Fibroblast of skin of back (primary cell): ENCODE data around the gene OSCP1.

ENCODE experiments used
- DNase-seq: peaks from one replicate; pipeline ENCODE4 v3.0.0-alpha.2; 2013

Gene OSCP1

DNA sequence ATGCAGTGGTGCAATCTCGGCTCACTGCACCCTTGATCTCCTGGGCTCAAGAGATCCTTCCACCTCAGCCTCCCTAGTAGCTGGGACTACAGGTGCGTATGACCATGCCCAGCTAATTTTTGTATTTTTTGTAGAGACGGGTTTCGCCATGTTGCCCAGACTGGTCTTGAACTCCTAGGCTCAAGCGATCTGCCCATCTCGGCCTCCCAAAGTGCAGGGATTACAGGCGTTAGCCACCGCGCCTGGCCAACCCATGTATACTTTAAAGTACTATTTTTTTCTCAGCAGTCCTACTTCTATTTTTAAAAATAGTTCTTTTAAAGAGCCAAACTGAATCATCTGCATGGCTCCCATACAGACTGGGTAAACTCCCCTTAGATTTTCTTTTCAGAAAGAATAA is 68.0 kb downstream of the OSCP1 start:
- DNase-seq: no peak

DNA sequence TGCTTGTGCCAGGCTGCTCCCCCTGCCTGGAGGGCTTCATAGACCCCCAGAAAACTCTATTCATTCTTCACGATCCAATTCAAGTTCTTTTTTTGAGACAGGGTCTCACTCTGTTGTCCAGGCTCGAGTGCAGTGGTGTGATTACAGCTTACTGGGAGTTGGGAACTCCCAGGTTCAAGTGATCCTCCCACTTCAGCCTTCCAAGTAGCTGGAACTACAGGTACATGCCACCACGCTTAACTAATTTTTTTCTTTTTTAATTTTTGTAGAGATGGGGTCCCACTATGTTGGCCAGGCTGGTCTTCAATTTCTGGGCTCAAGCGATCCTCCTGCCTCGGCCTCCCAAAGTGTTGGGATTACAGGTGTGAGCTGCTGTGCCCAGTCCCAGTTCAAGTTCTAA is 68.8 kb downstream of the OSCP1 start:
- DNase-seq: no peak

DNA sequence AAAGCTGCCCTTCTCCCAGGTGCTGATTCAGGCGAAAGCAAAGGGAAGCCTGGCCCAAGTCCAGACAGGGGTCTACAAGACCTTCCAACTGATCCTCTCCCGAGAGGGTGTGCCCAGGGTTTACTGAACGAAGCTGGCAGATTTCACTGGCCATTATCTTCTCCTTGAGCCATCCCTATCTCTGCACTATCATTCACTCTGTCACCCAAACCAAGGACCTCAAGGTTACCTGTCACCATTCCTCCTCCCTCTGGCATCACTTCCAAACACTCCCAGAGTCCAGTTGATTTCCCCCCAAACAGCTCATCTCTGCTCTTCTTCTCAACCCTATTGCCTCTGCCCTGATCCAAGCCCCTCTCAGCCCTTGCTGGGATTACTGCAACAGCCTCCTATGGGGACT is 69.5 kb downstream of the OSCP1 start:
- no peak for DNase-seq

DNA sequence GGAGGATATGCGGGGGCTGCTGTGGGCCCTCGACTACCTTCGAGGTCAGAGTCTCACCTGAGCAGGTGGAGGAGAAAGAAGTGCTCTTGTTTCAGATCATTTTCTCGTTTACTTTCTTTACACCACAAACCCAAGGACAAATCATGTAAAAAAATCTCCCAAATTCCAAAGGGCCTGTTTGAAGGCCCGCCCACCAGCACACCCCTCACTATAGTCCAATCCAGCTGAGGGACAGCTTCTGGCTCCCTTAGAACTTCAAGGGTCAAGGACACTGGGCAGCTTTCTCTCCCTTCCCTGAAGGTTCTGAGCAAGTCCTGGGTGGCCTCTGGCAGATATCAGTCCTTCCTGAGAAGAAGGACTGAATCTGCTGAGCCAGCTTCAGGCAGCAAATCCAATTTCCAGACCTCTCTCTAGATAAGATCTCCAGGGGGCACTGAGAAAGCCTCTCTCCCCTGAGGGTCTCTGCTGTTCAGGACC is 70.1 kb downstream of the OSCP1 start:
- no peak for DNase-seq

DNA sequence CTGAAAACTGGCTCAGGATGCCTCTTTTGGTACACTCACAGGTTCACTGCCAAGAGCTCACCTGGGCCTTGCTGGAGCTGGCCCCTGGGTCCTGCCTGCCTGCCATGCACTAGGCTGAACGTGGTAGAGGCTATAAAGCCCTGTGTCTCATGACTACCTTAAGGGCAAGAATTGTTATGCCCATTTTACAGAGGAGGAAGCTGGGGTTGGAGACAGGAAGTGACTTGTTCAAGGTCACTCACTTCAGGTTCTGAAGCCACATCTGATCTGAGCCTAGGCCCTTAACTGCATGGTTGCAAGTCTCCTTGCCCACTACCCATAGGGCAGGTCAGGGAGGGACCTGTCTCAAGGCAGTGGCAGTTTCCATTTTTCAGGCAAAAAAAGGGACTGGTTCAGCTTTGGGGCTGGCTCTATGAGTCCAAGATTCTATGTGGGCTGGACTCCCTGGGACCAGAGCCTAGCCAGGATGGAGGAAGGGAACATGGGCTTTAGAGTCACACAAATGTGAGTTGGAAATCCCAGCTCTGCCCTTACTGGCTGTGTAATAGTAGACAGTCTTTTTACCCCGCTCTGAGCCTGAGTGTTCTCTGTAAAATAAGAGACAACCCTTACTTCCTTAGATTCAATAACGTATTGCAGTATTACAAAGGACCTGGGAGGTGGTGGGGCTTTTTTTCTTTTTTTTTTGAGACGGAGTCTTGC is 72.3 kb downstream of the OSCP1 start:
- DNase-seq: no peak

DNA sequence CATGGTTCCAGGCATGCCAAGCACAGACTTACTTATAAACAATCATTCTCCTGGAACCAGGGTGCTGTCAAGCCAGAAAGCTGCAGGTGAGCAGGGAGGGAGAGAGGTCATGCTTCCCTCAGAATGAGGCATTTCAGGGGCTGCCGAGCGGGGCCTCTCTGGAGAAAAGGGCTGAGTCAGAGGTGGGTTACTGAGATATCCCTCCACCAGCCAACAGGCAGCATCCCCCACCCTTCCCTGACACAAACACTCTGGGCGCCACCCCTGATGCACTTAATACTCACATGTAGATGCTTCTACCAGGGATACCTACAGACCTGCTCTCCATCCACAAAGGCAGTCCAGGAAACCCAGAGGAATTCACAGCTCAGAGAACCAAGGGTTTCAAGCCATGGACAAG is 77.6 kb downstream of the OSCP1 start:
- DNase-seq: no peak

DNA sequence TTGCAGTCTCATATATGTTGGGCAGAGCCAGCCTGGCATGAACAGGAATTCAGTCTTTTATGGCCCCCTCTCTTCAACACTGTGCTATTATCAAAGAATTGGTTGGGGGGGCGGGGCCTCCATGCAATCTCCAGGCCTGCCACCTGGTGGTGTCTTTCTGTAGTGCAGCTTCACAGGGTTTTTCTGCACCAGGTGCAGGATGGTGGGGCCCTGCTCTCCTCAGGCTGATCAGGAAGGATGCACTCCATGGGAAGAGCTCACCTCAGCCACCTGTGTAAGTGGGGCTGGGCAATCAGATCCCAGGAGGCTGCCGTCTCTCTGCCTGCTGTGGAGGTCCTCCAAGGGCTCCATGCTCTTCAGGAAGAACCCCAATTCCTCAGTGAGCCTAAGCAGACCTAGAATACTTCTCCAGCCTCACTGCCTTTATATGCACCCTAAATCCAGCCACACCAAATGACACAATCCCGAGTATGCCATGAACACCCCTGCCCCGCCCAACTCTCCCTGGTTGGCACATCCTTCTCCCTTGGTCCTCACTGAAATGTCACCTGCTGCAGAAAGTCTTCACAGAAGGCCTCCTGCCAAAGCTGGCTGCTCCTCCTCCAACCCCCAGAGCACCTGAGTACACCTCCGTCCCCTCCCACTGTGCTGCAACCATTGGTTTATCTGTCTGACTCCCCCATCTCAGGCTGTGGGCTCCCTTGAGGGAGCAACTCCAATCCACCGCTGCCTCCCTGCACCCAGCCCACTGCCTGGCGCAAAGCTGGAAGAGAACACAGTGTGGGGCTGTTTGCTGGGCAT is 81.0 kb downstream of the OSCP1 start:
- DNase-seq: peak; percentile 69
